ENCODE measurements around the gene EIF2S1. TPM values are rescaled to one million over a fixed set of nuclear protein-coding genes. Genes with fewer than 3 reads are reported as not detected.
A peak's percentile ranks its signal among the peaks of the same experiment; 100 is the strongest.

The EIF2S1 gene
- total and polyA plus RNA-seq, 2 experiments from 2014 or later, result 121 to 170 TPM

- TF ChIP-seq ZNF462 (CRISPR knock-in tag; IDR thresholded peaks at IDR 0.05), result no peak
Observed at GRCh38 chr14:67389275-67389674, 29.1 kb downstream of the EIF2S1 start (continued).

GRCh38 chr14:67389811-67390534 lies 29.8 kb downstream of the EIF2S1 start:
- no peak for DNase-seq (ENCODE audit: low spot score)
- no peaks in the 10 kb centered on the region for H3K9me3 Mint-ChIP-seq
- no peak overlapping the region for H3K4me3 ChIP-seq
- H3K27ac Mint-ChIP-seq, result no peak overlapping the region
- H3K9me2 ChIP-seq (ENCODE audit: insufficient read depth), result no peaks in the 10 kb centered on the region
- no peak for TF ChIP-seq ZNF114 (CRISPR knock-in tag; IDR thresholded peaks at IDR 0.05)
- TF ChIP-seq CTCF (conservative IDR thresholded peaks at IDR 0.05; ENCODE audit: low read depth in 2 of 2), result peak in 1 of 2 experiments; percentile 52; a peak in 2 of 4 replicates
- TF ChIP-seq JUNB (IDR thresholded peaks at IDR 0.05; ENCODE audit: unreplicated experiment), result no peak
- no peak overlapping the region for H2AFZ ChIP-seq
- no peak overlapping the region for H3K4me2 ChIP-seq
- H3K4me1 Mint-ChIP-seq, result no peaks in the 10 kb centered on the region; the same call in 2 of the 3 replicates
- peaks cover 3% of the 10 kb centered on the region; the same call in 1 of the 2 replicates for H3K36me3 ChIP-seq (ENCODE audit: insufficient read depth)
- no peaks in the 10 kb centered on the region for H3F3A ChIP-seq (replicated peaks; ENCODE audit: low read depth)
- peaks cover 14% of the 10 kb centered on the region for H3K27me3 Mint-ChIP-seq (ENCODE audit: insufficient read depth, low read depth, poor library complexity)
- H4K20me1 ChIP-seq (replicated peaks; ENCODE audit: insufficient read depth), result no peaks in the 10 kb centered on the region
- no peaks in the 10 kb centered on the region for H3K27me3 ChIP-seq (ENCODE audit: insufficient read depth)
- no peak overlapping the region for H3K27ac ChIP-seq (ENCODE audit: low read depth)
- H3K4me1 ChIP-seq (ENCODE audit: insufficient read depth), result no peaks in the 10 kb centered on the region
- H3K4me3 Mint-ChIP-seq, result no peak overlapping the region
- ATAC-seq, result no peak
- H3K36me3 Mint-ChIP-seq (ENCODE audit: low read depth), result peaks cover 8% of the 10 kb centered on the region; the same call in 2 of the 3 replicates
- H3K79me2 ChIP-seq (replicated peaks; ENCODE audit: insufficient read depth), result no peaks in the 10 kb centered on the region

Measured in GM23338 (cell line).